Hematopoietic multipotent progenitor cell treated with erythropoietin and hydrocortisone succinate and interleukin-3 and kit ligand, for 15 days (in vitro differentiated cells): ENCODE results near the gene FAM20C.

Experiments used
- DNase-seq: peaks from one replicate; pipeline ENCODE4 v3.0.0-alpha.2; 2015; ENCODE audit warnings: low spot score

Gene FAM20C

DNA sequence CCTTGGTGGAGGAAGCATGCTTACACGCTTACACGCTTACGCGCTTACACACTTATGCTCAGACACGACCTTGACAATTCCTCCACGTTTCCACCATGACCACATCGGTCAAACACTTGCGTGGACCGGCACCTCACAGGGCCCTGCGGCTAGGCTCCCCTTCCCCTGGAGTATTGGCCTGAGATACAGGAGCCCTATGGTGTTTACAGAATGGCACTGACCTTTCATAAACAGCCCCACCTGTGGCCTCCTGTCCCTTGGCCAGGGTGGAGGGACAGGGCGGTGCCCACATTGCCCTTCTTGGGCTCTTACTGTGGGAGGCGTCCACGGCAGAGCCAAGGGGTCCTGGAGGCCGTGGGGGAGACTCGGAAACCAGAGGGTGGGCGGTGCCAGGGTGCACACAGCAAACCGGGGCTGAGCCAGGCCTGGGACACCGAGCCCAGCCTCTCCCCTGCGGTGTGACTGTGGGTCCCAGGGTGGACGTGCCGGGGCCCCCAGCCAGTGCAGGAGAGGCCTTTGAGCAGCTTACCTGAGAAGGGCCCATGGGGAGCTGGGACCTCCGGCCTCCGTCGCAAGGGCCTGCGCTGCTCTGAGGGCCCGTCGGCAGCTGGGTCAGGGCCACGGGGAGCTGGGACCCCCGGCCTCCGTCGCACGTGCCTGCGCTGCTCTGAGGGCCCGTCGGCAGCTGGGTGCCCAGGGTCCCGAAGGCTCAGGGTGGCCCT, 53.4 kb downstream of the FAM20C start:
- no peak for DNase-seq

DNA sequence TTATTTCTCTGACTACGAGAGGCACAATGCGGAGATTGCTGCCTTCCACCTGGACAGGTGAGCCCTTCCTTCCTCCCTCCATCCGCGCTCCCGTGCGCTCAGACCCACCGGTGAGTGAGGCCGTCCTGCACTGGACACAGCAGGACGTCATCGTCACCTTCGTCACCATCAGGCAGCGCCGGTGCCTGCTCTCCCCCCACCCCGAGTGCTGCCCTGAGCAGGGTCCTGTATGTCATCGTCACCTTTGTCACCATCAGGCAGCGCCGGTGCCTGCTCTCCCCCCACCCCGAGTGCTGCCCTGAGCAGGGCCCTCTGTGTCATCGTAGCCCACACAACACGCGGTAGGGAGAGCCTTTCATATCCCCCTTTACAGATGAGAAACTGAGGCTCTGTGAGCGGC, 54.1 kb downstream of the FAM20C start:
- DNase-seq: no peak

DNA sequence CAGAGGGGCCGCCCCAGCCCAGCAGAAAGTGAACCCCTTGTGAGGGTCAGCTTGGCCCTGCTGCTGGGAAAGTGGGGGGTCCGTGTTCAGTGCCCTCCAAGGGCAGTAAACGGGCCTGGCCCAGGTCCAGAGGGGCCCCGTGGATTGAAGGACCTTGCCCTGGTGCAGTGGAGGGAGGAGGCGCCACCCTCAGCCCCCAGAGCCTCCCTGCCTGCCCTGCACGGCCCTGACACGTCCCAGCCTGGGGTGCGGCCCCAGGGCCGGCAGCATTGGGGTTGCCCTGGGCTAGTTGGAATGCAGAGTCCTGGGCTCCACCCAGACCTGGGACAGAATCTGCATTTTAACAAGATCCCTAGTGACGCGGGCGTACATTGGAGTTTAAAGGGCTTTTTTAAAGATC, 54.8 kb downstream of the FAM20C start:
- no peak for DNase-seq

DNA sequence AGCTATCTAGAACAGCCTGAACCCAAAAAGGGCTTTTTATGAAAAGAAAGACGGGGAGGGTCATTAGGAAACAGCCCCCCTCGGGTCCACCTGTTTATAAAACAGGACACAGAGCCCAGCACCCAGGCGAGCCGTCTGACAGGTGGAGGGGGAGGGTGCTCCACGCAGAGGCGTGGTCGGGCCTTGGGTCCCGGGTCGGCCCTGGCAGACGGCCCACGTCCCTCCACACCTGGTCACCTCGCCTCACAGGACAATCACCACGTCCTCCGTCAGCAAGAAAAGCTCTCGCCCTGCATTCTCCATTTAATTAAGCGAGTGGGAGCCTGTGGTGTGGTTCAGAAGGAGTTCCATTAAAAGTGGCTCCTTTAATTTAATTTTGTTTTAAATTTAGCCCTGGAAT, 55.3 kb downstream of the FAM20C start:
- no peak for DNase-seq

DNA sequence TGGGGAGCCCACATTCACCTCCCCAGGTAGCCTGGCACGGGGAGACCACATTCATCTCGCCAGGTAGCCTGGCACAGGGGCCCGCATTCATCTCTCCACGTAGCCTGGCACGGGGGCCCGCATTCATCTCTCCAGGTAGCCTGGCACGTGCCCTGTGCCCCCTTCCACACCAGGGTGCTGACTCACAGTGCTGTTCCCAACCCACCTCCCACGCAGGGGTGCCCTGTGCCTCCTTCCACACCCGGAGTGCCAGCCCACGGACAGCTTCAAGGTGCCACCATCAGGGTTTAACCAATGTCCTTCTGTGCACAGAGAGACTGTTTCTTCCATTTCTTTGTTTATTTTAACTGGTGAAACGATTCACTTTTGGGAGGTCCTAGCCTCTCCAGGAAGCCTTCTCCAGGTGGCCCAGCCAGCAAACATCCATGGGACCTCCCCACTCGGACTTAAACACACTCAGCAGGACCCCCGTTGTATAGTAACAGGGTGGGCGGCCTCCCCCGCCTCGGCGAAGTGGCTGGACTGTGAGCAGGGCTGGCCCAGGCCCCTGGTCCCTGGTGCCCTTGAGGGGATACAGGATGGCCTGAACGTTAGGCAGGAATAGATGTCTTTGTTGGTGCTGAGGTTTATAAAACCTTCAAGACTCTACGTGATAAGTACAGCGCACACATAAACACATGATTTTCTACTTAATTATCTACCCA, 56.5 kb downstream of the FAM20C start:
- no peak for DNase-seq

DNA sequence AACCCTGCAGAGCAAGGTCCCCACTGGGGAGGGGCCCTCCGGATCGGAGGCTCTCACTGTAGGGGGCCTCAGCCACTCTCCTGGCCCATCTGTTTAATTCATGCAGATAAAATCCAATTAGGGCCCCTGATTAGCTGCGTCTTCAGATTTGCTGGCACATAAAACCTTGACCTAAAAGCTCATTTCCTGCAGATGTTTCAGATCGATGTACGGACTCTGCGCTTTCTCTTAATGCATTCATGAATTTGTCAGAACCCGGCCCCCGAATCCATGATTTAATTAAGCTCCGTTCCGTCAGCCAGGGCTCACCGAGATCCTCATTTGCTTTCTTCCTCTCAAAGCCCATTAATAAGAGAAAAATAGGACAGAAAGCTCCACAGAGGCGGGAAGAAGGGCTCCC, 57.6 kb downstream of the FAM20C start:
- no peak for DNase-seq

DNA sequence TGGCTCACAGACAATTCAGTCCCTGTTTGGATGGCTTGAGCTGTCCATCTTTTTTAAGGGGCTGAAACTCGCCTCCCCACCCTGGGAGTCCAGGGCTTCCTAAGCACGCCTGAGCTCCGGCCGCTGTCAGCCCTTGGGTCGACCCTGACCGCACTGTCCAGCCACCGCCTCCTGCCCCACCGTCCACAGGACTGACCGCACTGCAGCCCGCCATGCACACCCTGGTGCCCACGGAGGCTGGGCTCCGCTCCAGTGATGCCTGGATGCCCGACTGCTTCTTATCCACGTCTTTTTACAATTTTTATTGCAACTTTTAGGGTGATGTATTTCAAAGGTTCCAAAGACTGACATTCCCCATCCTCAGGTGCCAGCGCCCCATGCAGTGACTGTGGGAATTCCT, 58.2 kb downstream of the FAM20C start:
- DNase-seq: no peak

DNA sequence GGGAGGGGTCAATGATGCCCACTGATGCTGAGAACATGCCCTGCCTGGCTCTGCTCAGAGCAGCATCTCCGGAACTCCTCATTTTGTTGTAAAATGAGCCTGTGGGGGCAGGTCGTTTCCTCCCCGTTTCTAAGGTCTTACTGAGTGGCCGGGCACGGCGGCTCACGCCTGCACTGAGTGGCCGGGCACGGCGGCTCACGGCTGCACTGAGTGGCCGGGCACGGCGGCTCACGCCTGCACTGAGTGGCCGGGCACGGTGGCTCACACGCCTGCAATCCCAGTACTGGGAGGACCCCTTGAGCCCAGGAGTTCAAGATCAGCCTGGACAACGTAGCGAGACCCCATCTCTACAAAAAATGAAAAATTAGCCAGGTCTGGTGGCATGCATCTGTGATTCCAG, 58.6 kb downstream of the FAM20C start:
- no peak for DNase-seq

DNA sequence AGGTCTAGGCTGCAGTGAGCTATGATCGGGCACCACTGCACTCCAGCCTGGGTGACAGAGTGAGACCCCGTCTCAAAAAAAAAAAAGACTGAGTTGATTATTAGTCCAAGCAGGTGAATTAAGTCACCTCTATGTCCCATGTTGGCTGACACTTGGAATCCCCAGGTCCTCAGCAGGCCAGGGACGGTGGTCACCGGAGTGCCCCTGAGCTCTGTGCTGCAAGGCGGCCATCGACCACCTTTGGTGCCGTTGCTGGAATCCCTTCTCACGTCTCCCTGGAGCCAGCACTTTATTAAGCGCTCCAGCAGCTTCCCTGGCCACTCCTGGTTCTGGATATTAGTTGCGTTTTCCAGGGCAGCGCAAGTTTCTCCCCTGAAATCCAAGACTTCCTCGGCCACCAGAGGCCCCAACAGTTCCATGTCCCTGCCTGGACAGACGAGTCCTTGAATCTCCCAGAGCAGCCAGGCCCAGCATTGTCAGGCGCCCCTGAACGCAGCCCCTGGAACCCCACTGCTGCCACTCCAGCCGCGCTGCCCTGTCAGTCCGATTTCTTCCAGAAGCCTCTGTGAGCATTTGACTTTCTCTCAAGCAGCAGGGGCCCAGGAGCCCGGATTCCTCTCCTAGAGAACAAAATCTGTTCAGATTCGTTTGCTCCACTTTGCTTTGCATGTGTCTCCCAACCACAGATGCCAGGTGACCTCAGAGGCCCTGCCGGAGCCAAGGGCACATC, 59.2 kb downstream of the FAM20C start:
- DNase-seq: no peak

DNA sequence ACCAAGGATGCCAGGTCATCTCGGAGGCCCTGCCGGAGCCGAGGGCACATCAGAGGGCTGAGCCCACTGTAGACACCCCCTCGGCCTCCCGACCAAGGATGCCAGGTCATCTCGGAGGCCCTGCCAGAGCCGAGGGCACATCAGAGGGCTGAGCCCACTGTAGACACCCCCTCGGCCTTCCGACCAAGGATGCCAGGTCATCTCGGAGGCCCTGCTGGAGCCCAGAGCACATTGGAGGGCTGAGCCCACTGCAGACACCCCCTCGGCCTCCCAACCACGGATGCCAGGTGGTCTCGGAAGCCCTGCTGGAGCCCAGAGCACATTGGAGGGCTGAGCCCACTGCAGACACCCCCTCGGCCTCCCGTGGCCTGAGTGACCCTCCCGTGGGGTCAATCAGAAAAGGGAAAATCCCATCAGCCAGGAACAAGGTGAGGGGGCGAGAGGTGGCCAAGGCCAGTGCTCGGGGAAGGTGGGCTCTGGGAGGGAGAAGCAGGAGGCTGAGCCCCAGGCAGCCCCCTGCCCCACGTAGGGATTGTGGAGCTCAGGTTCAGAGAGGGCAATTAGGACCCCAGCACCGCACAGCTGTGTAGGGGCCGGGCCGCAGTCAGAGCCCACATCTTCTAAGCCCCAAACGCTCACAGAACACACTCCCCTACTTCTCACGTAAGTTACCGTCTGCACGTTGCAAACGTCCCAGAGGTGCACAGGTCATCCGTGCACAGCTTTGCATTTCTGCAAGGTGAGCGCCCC, 60.0 kb downstream of the FAM20C start:
- DNase-seq: no peak

DNA sequence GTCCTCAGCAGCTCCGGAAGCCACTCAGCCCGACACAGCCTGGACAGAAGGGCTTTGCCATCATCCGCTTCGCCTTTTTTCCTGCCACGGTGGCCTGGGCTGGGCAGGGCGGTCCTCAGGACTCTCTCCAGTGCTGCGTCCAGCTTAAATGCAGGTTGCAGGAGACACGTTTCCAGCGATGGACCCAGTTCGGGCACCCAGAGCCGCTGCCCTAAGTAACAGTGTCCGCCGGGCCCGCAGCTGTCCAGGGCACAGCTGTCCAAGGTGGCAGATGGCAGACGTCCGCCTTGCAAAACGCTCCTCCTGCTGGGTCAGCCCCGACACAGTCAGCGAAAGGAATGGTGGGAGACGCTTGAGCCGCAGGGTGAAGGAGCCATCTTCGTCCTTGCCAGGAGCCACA, 60.6 kb downstream of the FAM20C start:
- no peak for DNase-seq

DNA sequence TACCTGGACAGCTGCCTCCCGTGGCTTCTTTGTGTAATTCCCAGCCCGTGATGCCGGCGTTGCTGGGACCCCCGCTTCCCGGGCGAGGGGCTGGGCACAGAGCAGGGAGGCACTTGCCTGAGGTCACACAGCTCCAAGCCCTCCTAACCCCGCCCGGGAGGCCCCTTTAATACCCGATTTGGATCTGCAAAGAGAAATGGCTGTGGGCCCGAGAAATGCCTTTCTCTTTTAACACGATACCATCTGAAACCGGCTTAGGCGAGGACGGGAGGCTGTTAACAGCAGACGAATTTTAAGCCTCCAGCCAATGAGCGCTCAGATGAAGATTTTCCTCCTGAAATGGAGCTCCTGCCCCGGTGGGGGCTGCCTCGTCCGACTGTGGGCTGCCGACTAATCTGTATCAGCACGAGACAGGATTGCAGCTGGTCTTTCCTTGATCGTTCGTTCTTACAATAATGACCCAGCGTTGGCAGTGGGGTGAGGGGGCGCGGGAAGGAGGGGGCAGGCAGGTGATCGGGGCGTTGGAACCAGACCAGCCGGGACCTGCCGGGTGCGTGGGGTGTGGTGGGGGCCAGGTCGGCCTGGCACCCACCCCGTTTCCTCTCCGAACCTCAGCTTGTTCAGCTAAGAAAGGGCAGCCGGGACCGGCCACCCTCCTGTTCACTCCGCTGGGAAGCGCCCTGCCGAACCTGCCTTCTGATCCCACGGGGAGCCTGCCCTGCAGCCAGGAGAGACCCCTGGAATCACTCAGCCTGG, 61.4 kb downstream of the FAM20C start:
- no peak for DNase-seq

DNA sequence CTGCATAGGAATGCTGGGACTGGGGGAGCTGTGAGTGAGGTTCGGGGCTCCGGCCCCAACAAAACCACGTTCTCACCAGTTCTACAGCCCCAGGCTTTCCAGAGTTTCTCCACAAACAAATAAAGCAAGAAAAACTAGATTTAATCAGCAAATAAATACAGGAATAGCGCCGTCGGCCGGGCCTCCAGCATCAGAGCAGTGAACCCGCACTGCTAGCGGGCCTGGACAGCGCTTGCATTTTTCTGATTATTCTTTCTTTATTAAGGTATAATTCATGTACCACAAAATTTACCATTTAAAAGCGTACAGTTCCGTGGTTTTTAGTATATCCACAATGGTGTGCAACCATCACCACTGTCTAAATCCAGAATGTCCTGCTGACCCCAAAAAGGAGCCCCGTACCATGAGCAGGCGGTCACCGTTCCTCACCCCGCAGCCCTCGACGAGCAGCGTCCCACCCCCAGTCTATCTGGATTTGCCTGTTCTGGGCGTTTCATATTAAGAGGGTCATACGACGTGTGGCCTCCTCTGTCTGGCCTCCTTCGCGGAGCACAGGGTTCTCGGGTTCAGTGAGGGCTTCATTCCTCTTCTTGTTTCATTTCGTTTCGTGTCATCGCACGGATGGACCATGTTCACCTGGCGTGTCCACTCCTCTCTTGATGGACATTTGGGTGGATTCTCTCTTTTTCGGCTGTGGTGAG, 62.1 kb downstream of the FAM20C start:
- DNase-seq: no peak

DNA sequence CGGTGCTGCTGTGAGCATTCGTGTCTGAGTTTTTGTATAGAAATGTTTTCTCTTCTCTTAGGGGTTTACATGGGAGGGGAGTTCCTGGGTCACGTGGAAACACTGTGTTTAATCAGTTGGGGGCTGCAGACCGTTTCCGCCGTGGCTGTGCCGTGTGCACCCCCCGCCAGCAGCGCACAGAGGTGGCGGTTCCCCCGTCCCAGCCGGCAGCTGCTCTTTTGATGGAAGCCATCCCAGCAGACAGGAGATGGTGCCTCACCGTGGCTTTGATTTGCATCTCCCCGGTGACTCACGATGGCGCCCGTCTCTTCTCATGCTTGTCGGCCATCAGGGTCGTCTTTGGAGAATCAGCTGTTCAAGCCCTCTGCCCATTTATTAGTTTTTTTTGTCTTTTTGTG, 62.7 kb downstream of the FAM20C start:
- no peak for DNase-seq

DNA sequence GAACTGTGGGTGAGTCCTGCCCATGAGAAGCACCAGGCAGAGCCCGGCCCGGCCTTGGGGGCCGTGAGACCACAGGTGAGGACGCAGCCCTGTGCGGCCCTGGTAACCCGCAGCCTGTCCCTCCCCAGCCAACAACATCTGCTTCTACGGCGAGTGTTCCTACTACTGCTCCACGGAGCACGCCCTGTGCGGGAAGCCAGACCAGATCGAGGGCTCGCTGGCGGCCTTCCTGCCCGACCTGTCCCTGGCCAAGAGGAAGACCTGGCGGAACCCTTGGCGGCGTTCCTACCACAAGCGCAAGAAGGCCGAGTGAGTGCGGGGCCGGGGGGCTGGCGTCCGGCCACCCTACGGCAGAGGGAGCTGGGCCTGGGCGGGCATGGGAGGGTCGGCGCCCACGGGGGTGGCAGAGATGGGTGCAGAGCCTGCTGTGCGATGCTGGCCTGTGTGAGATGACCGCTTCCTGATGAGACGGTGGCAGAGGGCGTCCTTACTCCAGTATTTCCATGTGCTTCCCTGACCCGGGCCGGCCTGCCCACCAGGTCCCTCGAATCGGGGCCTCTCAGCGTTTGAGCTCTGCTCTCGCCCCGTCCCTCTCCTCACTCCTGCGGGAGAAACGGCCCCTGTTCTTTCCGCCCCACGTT, 63.5 kb downstream of the FAM20C start:
- DNase-seq: no peak

DNA sequence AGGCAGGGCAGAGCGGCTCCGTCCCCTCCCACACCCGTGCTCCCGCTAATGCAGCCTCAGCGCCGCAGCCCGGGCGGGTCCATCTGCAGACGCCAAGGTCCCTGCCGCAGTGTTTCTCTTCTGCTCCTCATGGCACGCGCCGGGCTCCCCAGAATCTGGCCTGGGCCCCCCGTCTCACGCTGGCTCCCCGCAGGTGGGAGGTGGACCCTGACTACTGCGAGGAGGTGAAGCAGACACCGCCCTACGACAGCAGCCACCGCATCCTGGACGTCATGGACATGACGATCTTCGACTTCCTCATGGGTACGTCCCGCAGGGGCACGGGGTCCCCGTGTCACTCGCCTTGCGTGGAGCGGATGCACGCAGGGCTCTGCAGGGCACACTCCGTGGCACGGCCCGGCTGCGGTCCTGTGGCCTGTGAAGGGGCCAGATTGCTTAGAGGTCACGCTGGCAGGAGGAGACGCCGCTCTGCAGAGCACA, 64.1 kb downstream of the FAM20C start:
- DNase-seq: no peak

DNA sequence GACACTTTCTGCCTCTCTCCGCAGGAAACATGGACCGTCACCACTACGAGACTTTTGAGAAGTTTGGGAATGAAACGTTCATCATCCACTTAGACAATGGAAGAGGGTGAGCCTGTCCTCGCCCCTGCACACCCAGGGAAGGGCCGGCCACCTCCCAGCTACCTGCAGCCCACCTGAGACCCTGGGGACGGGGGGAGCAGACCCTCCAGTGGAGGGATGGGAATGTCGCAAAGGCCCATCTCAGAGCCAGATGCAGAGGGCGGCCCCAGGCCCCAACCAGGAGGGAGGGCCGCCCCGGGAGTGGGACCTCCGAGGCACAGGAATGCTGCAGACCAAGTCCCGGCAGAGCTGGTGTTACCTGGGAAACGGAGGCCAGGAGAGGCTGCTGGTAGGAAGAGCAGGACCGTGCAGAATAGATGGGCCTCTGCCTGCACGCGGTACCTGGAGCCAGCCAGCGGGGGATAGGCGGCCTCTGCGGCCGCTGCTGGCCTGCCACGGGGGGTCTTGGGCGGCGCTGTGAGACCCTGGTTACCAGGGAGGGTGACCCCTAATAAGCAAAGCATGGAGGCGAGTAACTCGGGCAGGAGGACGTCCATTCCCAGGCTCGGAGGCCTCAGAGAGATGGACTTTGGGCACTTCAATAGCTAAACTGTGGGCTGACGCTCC, 64.7 kb downstream of the FAM20C start:
- DNase-seq: no peak

DNA sequence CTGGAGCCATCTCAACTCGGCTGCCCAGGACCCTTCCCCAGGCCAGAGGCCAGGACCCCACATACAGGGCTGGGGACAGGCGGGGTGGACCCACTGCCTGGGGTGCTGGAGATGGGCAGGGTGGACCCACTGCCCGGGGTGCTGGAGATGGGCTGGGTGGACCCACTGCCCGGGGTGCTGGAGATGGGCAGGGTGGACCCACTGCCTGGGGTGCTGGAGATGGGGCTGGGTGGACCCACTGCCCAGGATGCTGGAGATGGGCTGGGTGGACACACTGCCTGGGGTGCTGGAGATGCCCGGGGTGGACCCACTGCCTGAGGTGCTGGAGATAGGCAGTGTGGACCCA, 65.2 kb downstream of the FAM20C start:
- DNase-seq: no peak

DNA sequence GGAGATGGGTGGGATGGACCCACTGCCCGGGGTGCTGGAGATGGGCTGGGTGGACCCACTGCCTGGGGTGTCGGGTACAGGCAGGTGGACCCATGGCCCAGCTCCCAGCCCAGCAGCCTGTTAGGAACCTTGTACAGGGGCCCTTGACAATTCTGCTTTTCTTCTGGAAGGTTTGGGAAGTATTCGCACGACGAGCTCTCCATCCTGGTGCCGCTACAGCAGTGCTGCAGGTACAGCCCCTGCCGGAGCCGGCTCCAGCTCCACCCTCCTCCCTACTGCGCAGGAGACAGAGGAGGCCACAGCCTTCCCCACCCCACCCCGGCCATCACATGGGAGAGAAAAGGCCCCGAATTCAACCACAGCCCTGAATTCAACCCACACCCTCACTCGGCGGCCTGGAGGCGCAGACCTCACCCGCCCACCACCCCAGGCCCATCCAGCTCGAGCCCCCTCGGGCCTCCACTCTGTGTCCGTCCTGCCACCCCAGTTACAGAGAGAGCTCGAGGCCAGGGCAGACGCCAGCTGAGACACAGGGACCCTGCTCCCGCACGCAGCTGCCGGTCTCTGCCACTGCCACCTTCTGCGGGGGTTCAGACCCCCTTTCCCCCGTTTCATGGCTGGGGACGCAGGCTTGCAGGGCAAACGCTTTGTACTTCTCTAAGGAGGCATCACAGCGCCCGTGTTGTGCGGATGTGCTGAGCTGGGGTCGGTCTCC, 66.3 kb downstream of the FAM20C start:
- no peak for DNase-seq

DNA sequence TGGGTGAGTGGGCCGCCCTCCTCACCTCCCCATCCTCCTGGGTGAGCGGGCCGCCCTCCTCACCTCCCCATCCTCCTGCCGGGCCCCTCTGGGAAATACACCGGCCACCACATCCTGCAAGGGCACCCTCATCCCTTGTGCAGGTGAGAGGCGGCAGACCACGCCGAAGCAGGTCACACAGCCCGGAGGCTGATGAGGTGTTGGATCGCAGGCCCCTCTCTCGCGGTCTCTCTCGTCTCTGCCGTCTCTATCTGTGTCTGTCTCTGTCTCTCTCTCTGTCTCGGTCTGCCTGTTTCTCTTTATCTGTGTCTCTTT, 66.8 kb downstream of the FAM20C start:
- DNase-seq: no peak
